NCI-H2107 (cell line): Measurements from ENCODE around the gene RHBDD3.

Experiments
- DNase-seq: peaks from one replicate; lab custom pipeline; 2025; lab: John Stamatoyannopoulos, UW

Gene RHBDD3

GRCh38 chr22:29217827-29218757 is 49.7 kb downstream of the RHBDD3 start:
- DNase-seq, result no peak

GRCh38 chr22:29216873-29217666 is 50.7 kb downstream of the RHBDD3 start:
- no peak for DNase-seq

GRCh38 chr22:29216011-29216872 is 51.5 kb downstream of the RHBDD3 start:
- no peak for DNase-seq

GRCh38 chr22:29215012-29215860 is 52.5 kb downstream of the RHBDD3 start:
- no peak for DNase-seq

- no peak for DNase-seq
Observed at GRCh38 chr22:29214232-29214631, 53.5 kb downstream of the RHBDD3 start.

- no peak for DNase-seq
Observed at GRCh38 chr22:29213493-29213892, 54.3 kb downstream of the RHBDD3 start.

- DNase-seq, result no peak
Observed at GRCh38 chr22:29212743-29213142, 55.0 kb downstream of the RHBDD3 start.

- DNase-seq, result no peak
Observed at GRCh38 chr22:29211466-29211865, 56.3 kb downstream of the RHBDD3 start.

- no peak for DNase-seq
Observed at GRCh38 chr22:29211066-29211465, 56.7 kb downstream of the RHBDD3 start.
